Epithelial cell of esophagus (primary cell): ENCODE results near the gene HEXIM1.

Experiments
- DNase-seq: peaks from one replicate; pipeline ENCODE4 v3.0.0; 2010; ENCODE audit warnings: low read depth
- H3K4me3 ChIP-seq: 2 replicates; pipeline ENCODE4 v1.5.1; 2011; ENCODE audit warnings: mild to moderate bottlenecking, low read length, control low read depth
- CTCF ChIP-seq: IDR thresholded peaks from 2 replicates; pipeline ENCODE4 v1.5.1; 2011; ENCODE audit warnings: low read depth, mild to moderate bottlenecking, low read length, control low read depth, inconsistent platforms; ENCODE audit not compliant: insufficient read depth; ENCODE audit errors: missing control alignments

HEXIM1 gene

GRCh38 chr17:45115015-45115625 lies 33.2 kb upstream of the HEXIM1 start:
- no peak for DNase-seq
- no peak overlapping the region for H3K4me3 ChIP-seq
- TF ChIP-seq CTCF: no peak

- no peak overlapping the region for H3K4me3 ChIP-seq
- TF ChIP-seq CTCF: no peak
- DNase-seq: no peak
Measured at GRCh38 chr17:45115871-45116270, 32.4 kb upstream of the HEXIM1 start.

GRCh38 chr17:45116434-45117016 lies 31.8 kb upstream of the HEXIM1 start:
- DNase-seq: no peak
- no peak overlapping the region for H3K4me3 ChIP-seq

GRCh38 chr17:45117334-45117733 lies 30.9 kb upstream of the HEXIM1 start:
- no peak for DNase-seq
- no peak overlapping the region for H3K4me3 ChIP-seq
- TF ChIP-seq CTCF: no peak

More at GRCh38 chr17:45116434-45117016, 31.8 kb upstream of the HEXIM1 start:
- no peak for TF ChIP-seq CTCF

GRCh38 chr17:45117848-45118646 lies 30.2 kb upstream of the HEXIM1 start:
- no peak overlapping the region for H3K4me3 ChIP-seq
- no peak for DNase-seq
- TF ChIP-seq CTCF: no peak

GRCh38 chr17:45118691-45119090 lies 29.6 kb upstream of the HEXIM1 start:
- DNase-seq: no peak
- H3K4me3 ChIP-seq: no peak overlapping the region
- TF ChIP-seq CTCF: no peak
